ENCODE measurements around the gene CPEB4. TPM values are rescaled to one million over a fixed set of nuclear protein-coding genes. Genes with fewer than 3 reads are reported as not detected.
A peak's percentile ranks its signal among the peaks of the same experiment; 100 is the strongest.

CPEB4 gene
- total RNA-seq, 4 donors from 2014 or later = 20.1 to 26.6 (median 24.2) TPM

DNA sequence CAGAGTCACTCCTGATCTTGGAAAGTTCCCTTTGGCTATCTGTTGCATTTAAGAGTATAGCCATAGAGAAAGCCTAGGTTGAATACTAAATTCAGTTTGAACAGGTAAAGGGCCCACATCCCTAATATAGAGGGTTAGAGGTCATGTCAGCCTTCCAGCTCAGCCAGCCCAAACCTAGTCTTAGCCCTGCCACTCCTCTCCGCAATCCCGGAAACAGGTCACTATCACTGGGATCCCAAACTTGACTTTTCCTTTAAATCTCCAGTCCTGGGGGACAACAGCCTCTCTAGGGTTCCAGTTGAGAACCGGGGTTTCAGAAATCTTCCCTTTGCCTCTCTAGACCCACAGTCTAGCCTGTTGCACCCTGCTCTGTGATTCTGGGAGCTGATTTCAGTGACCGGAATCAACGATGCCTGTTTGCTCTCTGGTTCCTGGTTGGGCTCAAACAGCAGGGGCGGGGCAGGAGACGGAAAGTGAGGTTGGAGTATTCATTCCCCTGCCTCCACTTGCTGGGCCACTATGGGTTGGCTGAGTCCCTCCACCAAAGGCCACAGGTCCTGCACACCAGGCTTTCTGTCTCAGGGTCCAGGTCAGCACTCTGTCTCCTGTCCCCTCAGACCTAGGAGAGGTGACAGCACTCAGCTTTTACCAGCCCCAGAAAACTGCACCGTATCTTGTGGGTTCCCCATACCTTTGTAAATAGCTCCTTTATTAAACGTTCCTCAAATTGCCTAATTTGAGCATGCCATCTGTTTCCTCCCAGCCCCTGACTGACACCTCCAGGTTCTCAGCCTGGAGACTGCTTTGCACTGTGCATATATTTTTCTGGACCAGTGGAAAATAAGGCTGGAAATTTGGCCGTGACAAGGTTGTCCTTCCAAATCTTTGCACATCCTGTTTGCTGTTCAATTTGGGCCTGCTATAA, 23.8 kb upstream of the CPEB4 start:
- whole genome bisulfite sequencing, 2 donors = 59 to 64% methylated on average over 10 of the region's 10 CpGs
- no peak for DNase-seq (ENCODE audit: low spot score in 2 of 2)

DNA sequence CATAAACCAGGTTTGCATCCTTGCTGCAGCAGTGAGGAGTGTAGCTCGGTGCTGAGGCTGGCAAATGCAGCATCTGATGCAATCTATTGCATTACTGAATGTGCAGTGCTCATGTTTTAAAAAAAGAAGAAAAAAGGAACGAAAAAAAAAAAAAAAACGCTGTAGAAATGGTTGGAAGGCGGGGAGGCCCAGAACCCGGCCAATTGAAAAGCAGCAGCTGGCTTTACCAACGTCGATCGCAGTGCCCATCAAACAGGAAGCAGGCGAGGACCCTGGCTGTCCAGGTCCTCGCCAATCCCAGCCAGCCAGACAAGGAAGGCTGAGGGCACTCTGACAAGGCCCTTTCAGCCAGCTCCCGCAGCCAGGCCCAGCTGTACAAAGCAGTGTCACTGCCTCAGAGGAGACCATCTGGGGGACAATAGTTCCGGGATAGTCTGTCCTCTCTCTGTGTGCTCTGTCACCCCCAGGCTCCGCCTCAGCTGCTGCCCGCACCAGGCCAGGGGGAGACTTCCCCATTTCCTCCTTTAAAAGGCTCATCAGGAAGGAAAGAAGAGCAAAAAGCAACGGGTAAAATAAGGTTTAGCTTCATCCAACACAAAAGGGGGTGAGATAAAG, 21.8 kb upstream of the CPEB4 start:
- no peak for DNase-seq (ENCODE audit: low spot score in 2 of 2)
- peaks cover 0 to 5% (median 0%) of the 10 kb centered on the region in 4 donors for H3K4me1 ChIP-seq
- H3K4me3 ChIP-seq = no peak overlapping the region
- no peaks in the 10 kb centered on the region for H3K36me3 ChIP-seq
- peak overlapping the region in 1 of 4 donors; percentile 55 for H3K27ac ChIP-seq
- TF ChIP-seq EP300 (IDR thresholded peaks at IDR 0.05) = no peak
- TF ChIP-seq, protein P1, sequence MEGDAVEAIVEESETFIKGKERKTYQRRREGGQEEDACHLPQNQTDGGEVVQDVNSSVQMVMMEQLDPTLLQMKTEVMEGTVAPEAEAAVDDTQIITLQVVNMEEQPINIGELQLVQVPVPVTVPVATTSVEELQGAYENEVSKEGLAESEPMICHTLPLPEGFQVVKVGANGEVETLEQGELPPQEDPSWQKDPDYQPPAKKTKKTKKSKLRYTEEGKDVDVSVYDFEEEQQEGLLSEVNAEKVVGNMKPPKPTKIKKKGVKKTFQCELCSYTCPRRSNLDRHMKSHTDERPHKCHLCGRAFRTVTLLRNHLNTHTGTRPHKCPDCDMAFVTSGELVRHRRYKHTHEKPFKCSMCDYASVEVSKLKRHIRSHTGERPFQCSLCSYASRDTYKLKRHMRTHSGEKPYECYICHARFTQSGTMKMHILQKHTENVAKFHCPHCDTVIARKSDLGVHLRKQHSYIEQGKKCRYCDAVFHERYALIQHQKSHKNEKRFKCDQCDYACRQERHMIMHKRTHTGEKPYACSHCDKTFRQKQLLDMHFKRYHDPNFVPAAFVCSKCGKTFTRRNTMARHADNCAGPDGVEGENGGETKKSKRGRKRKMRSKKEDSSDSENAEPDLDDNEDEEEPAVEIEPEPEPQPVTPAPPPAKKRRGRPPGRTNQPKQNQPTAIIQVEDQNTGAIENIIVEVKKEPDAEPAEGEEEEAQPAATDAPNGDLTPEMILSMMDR (IDR thresholded peaks at IDR 0.05) = no peak
- TF ChIP-seq POLR2A (IDR thresholded peaks at IDR 0.05) = no peak
- H3K27me3 ChIP-seq = no peaks in the 10 kb centered on the region
- H3K9me3 ChIP-seq = peaks cover 0 to 11% (median 0%) of the 10 kb centered on the region in 4 donors
- WGBS, 2 donors = 60 to 71% methylated on average over 14 to 15 of the region's 15 CpGs

More for the DNA sequence above, 23.8 kb upstream of the CPEB4 start:
- Histone ChIP-seq H3K9me3 (peaks cover 0 to 11% (median 0%) of the 10 kb centered on the region in 4 donors), H3K27me3 (no peaks in the 10 kb centered on the region), H3K27ac (no peak overlapping the region), H3K4me3 (no peak overlapping the region), H3K4me1 (peaks cover 0 to 5% (median 0%) of the 10 kb centered on the region in 4 donors), H3K36me3 (no peaks in the 10 kb centered on the region)
- TF ChIP-seq, protein P1 (IDR thresholded peaks at IDR 0.05) = no peak
- TF ChIP-seq EP300 (IDR thresholded peaks at IDR 0.05) (no peak), POLR2A (IDR thresholded peaks at IDR 0.05) (no peak)

DNA sequence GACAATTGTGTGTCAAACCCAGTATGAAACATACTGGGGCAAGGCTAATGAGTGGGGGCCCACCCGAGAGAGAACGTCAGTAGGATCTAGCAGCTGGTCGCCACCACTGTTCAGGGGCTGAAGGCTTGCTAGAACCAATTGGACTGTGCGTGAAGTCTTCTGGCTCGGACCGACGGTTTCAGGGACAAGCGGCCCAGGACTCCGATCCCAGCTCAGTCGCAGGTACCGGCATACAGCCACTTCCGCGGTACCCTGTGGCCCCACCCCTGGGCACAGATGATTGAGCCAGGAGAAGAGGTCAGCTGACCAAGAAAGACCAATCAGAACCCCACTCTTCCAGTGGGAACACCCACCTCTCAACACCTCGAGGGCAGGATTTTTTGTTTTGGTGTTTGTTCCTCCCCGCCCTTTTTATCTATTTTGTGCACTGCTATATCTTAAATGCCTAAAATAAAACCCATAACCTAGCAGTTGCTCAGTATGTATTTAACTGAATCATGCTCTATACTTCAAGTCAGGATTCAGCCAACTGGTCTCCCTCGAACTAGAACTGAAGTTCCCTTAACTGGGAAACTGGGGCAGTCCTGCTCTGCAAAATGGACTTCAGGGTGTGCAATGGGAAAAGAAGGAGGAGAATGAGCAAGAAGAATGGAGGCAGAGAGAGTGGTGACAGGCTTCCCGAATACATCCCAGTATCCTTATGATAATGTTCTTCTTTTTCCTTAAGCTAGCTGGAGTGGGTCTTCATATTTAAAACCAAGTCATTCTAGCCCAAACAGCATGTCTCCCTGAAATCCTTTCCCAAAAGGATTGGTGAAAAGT, 21.1 kb upstream of the CPEB4 start:
- DNase-seq (ENCODE audit: low spot score in 2 of 2) = no peak
- Histone ChIP-seq H3K27ac (peak overlapping the region in 1 of 4 donors; percentile 55), H3K4me1 (peaks cover 0 to 5% (median 0%) of the 10 kb centered on the region in 4 donors), H3K36me3 (no peaks in the 10 kb centered on the region), H3K27me3 (no peaks in the 10 kb centered on the region), H3K4me3 (no peak overlapping the region), H3K9me3 (peaks cover 0 to 11% (median 0%) of the 10 kb centered on the region in 4 donors)
- WGBS, 2 donors = 93 to 95% methylated on average over 17 of the region's 17 CpGs
- TF ChIP-seq POLR2A (IDR thresholded peaks at IDR 0.05) (no peak), EP300 (IDR thresholded peaks at IDR 0.05) (no peak)

DNA sequence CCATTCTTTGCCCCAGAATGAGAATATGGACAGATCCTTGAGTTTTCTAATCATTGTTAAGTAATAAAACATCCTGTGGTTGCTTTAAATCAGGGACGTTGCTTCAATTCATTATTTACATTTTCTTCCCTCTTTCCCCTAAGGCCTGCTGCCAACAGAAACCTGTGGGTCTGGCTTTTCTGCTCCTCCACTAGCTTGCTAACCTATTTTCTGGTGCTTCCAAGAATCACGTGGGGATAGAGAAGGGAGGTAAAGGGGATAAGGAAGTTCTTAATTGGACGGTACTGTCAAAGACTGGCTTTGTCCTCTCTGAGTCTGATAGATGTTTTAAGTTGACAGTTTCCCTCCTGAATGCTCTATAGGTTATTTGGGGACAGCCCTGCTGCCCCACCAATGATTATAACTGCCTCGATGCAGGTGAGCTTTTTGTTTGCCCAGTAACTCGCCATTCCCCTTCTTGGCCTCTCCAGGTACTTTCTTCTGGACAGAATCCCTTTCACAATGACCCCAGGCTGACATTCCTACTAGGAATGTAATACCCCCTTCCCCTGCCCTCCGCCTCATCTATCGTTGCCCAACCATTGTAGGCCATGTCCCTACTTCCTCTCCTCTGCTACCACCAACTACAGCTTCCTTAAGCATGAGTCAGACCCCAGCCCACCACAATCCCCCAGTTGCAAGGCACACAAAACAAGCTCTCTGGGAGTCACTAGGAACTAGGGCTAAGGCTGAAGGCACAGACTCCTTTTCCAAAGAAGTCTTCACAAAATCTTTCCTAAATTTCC, 19.9 kb upstream of the CPEB4 start:
- peaks cover 0 to 13% (median 0%) of the 10 kb centered on the region in 4 donors for H3K9me3 ChIP-seq
- no peaks in the 10 kb centered on the region for H3K27me3 ChIP-seq
- no peaks in the 10 kb centered on the region for H3K36me3 ChIP-seq
- DNase-seq (ENCODE audit: low spot score in 2 of 2) = no peak
- TF ChIP-seq, protein P1 (IDR thresholded peaks at IDR 0.05) = no peak
- TF ChIP-seq EP300 (IDR thresholded peaks at IDR 0.05) = no peak
- TF ChIP-seq POLR2A (IDR thresholded peaks at IDR 0.05) = no peak
- no peak overlapping the region for H3K27ac ChIP-seq
- H3K4me1 ChIP-seq = peaks cover 0 to 5% (median 0%) of the 10 kb centered on the region in 4 donors
- WGBS, 2 donors = 71 to 74% methylated on average over 7 of the region's 7 CpGs
- H3K4me3 ChIP-seq = no peak overlapping the region

Measured in tibial nerve (tissue), 4 donors.